PC-3 (cell line): ENCODE measurements around the gene CEP128. TPM values are rescaled to one million over a fixed set of nuclear protein-coding genes. Genes with fewer than 3 reads are reported as not detected.

ENCODE experiments used
- ATAC-seq: fragments of 200-7000 bp; cut with Tn5 transposase; 2 replicates; pipeline ENCODE4 v1.9.1; 2020; ENCODE audit warnings: mild to moderate bottlenecking, moderate library complexity
- BruUV-seq: library from RNA; stranded (reverse); fragments of 400-500 nt; replicated peaks from 2 replicates; lab custom pipeline; 2021; lab: Mats Ljungman, UMichigan
- CTCF ChIA-PET: fragments of 300-600 bp; sonication (Branson Sonifier 250); formaldehyde crosslinking; loops from one replicate; lab custom pipeline; 2022; ENCODE audit warnings: antibody characterized with exemption; lab: Charles Lee
- POLR2A ChIA-PET: fragments of 300-600 bp; sonication (Branson Sonifier 250); formaldehyde crosslinking; loops from one replicate; lab custom pipeline; 2022; ENCODE audit warnings: antibody characterized with exemption; ENCODE audit not compliant: unreplicated experiment; lab: Charles Lee
- DNase-seq: peaks from one replicate; pipeline ENCODE4 v3.0.0-alpha.2; 2015
- H2AFZ ChIP-seq: fragments of 300-600 bp; sonication (generic); 2 replicates; pipeline ENCODE4 v1.6.0; 2016; ENCODE audit warnings: antibody characterized with exemption, low read length
- H3F3A ChIP-seq: fragments of 300-600 bp; sonication (generic); one replicate; pipeline ENCODE4 v1.6.0; 2017; ENCODE audit warnings: antibody characterized with exemption, low read length, control low read depth, mild to moderate bottlenecking; ENCODE audit not compliant: unreplicated experiment
- H3K27ac ChIP-seq: fragments of 300-600 bp; sonication (generic); 2 replicates; pipeline ENCODE4 v1.5.1; 2016; ENCODE audit warnings: mild to moderate bottlenecking, low read length
- H3K27me3 ChIP-seq: fragments of 300-600 bp; sonication (generic); 2 replicates; pipeline ENCODE4 v1.6.1; 2016; ENCODE audit warnings: low read length, mixed read lengths
- H3K36me3 ChIP-seq: fragments of 300-600 bp; sonication (generic); 2 replicates; pipeline ENCODE4 v1.6.1; 2016; ENCODE audit warnings: low read depth, mixed run types, low read length, mixed read lengths
- H3K4me1 ChIP-seq: fragments of 300-600 bp; sonication (generic); 2 replicates; pipeline ENCODE4 v1.5.1; 2016; ENCODE audit warnings: low read length; ENCODE audit not compliant: insufficient read depth
- H3K4me2 ChIP-seq: fragments of 300-600 bp; sonication (generic); 2 replicates; pipeline ENCODE4 v1.6.0; 2016; ENCODE audit warnings: low read length
- H3K4me3 ChIP-seq: fragments of 300-600 bp; sonication (generic); 2 replicates; pipeline ENCODE4 v1.5.1; 2016; ENCODE audit warnings: mild to moderate bottlenecking, low read length, mixed read lengths
- H3K79me2 ChIP-seq: fragments of 300-600 bp; sonication (generic); 2 replicates; pipeline ENCODE4 v1.6.1; 2017; ENCODE audit warnings: low read length, mixed read lengths
- H3K9ac ChIP-seq: fragments of 300-600 bp; sonication (generic); 2 replicates; pipeline ENCODE4 v1.6.0; 2016; ENCODE audit warnings: mild to moderate bottlenecking, low read length
- H3K9me2 ChIP-seq: fragments of 300-600 bp; sonication (generic); replicated peaks from 2 replicates; pipeline ENCODE4 v1.6.1; 2016; ENCODE audit warnings: mixed run types, low read length, mixed read lengths
- H3K9me3 ChIP-seq: fragments of 300-600 bp; sonication (generic); 2 replicates; pipeline ENCODE4 v1.6.1; 2016; ENCODE audit warnings: low read length, mixed read lengths
- H4K20me1 ChIP-seq: fragments of 300-600 bp; sonication (generic); 2 replicates; pipeline ENCODE4 v1.6.1; 2016; ENCODE audit warnings: low read length, mixed read lengths
- CTCF ChIP-seq: fragments of 300-600 bp; sonication (generic); conservative IDR thresholded peaks from 2 replicates; pipeline ENCODE4 v1.5.1; 2017; ENCODE audit warnings: antibody characterized with exemption, low read depth, mild to moderate bottlenecking, low read length
- EZH2 ChIP-seq: fragments of 300-600 bp; sonication (generic); IDR thresholded peaks from one replicate; pipeline ENCODE4 v1.6.1; 2017; ENCODE audit warnings: antibody characterized with exemption, mild to moderate bottlenecking, low read length; ENCODE audit not compliant: unreplicated experiment
- EZH2phosphoT487 ChIP-seq: fragments of 300-600 bp; sonication (generic); IDR thresholded peaks from 2 replicates; pipeline ENCODE4 v1.6.1; 2018; ENCODE audit warnings: mild to moderate bottlenecking, antibody characterized with exemption, low read length, borderline replicate concordance
- intact Hi-C: fragments of 100-400 bp; cut with micrococcal nuclease; formaldehyde crosslinking; loops from 2 replicates; pipeline ENCODE4 v1.9.0; 2023
- total RNA-seq: library from RNA; depleted of rRNA; stranded (reverse); fragments of >200 nt; gene quantifications from 2 replicates; pipeline ENCODE4 v1.2.3, GENCODE V29; 2014

CEP128 gene
- total RNA-seq, 1 experiment from 2014 or later = 11.6 TPM

GRCh38 chr14:80946187-80946586 lies 4.6 kb upstream of the CEP128 start:
- Histone ChIP-seq H3K79me2 (peaks cover under 1% of the 10 kb centered on the region; the same call in 1 of the 2 replicates), H3K4me2 (no peak overlapping the region), H3K9me3 (no peaks in the 10 kb centered on the region), H3K4me1 (peaks cover 12% of the 10 kb centered on the region), H3K9me2 (no peaks in the 10 kb centered on the region), H3K9ac (no peak overlapping the region), H3K4me3 (no peak overlapping the region), H3F3A (no peaks in the 10 kb centered on the region), H3K27ac (no peak overlapping the region), H3K27me3 (peaks cover 24% of the 10 kb centered on the region; the same call in 1 of the 2 replicates), H4K20me1 (no peaks in the 10 kb centered on the region), H3K36me3 (no peaks in the 10 kb centered on the region), H2AFZ (no peak overlapping the region)
- no TSS peak for BruUV-seq
- ChIA-PET CTCF (no interaction called here), POLR2A (no interaction called here)
- peak; percentile 26 for DNase-seq
- TF ChIP-seq EZH2phosphoT487 (no peak), EZH2 (no peak), CTCF (no peak)
- no peak for ATAC-seq
- intact Hi-C loops = no loop called here

GRCh38 chr14:80944861-80945617 lies 3.5 kb upstream of the CEP128 start:
- peaks cover 12% of the 10 kb centered on the region for H3K79me2 ChIP-seq
- no peak overlapping the region for H3K4me2 ChIP-seq
- peaks cover 14% of the 10 kb centered on the region; the same call in 1 of the 2 replicates for H3K27me3 ChIP-seq
- CTCF ChIA-PET = no interaction called here
- peaks cover 21% of the 10 kb centered on the region for H3K4me1 ChIP-seq
- no peak for DNase-seq
- no peak overlapping the region for H3K27ac ChIP-seq
- no peaks in the 10 kb centered on the region for H3K36me3 ChIP-seq
- no peaks in the 10 kb centered on the region for H3F3A ChIP-seq
- H3K9ac ChIP-seq = no peak overlapping the region
- BruUV-seq = no TSS peak
- no peak overlapping the region for H2AFZ ChIP-seq
- ATAC-seq = no peak
- POLR2A ChIA-PET = no interaction called here
- no peaks in the 10 kb centered on the region for H4K20me1 ChIP-seq
- no peaks in the 10 kb centered on the region for H3K9me2 ChIP-seq
- intact Hi-C loops = loop anchor here (5.0 kb wide), 1 partner anchor 262 kb away; no protein-coding TSS in a partner anchor
- no peaks in the 10 kb centered on the region for H3K9me3 ChIP-seq
- TF ChIP-seq EZH2phosphoT487 = no peak
- TF ChIP-seq CTCF = no peak
- TF ChIP-seq EZH2 = no peak
- H3K4me3 ChIP-seq = no peak overlapping the region

- ATAC-seq (no peak), DNase-seq (peak; percentile 27)
- Histone ChIP-seq H3K9me3 (no peaks in the 10 kb centered on the region), H3K27me3 (no peaks in the 10 kb centered on the region), H3F3A (no peaks in the 10 kb centered on the region), H3K4me2 (peak overlapping the region; percentile 77), H3K36me3 (no peaks in the 10 kb centered on the region), H3K27ac (no peak overlapping the region; the same call in 1 of the 2 replicates), H3K4me1 (peaks cover 23% of the 10 kb centered on the region), H3K4me3 (peak overlapping the region; percentile 91), H2AFZ (peak overlapping the region; percentile 91), H3K79me2 (peaks cover 25% of the 10 kb centered on the region), H3K9ac (peak overlapping the region; percentile 33; the same call in 1 of the 2 replicates), H3K9me2 (no peaks in the 10 kb centered on the region), H4K20me1 (no peaks in the 10 kb centered on the region)
- no TSS peak for BruUV-seq
- TF ChIP-seq EZH2 (no peak), CTCF (no peak), EZH2phosphoT487 (no peak)
- POLR2A ChIA-PET = interaction anchor here (0.7 kb wide), 1 partner anchor 277 kb away, joined by 3 read pairs; no protein-coding TSS in a partner anchor
- intact Hi-C loops = loop anchor here (5.0 kb wide), 1 partner anchor 265 kb away; no protein-coding TSS in a partner anchor
- CTCF ChIA-PET = interaction anchor here (1.2 kb wide), 1 partner anchor 45 kb away, joined by 7 read pairs; no protein-coding TSS in a partner anchor
These were observed 658 bp upstream of the CEP128 start for GRCh38 chr14:80942191-80942600.
